ENCODE data around the gene MTG2. TPM values are rescaled to one million over a fixed set of nuclear protein-coding genes. Genes with fewer than 3 reads are reported as not detected.

MTG2 gene
- total RNA-seq, 1 experiment from 2014 or later: 27.9 TPM

DNA sequence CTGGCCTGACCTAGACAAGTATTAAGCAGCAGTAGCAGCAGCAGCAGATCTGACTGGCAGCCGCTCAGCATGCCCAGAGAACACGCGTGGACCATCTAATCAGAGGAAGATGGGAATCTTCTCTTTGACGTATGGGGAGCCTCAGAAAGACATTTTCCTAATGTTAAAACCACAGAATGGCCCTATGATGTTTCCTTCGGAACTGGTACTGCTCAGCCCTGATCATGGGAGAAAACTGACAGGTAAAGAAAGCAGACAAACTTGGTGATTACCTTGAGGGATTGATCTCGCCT lies 45.8 kb upstream of the MTG2 start (continued):
- TF ChIP-seq, protein P1, sequence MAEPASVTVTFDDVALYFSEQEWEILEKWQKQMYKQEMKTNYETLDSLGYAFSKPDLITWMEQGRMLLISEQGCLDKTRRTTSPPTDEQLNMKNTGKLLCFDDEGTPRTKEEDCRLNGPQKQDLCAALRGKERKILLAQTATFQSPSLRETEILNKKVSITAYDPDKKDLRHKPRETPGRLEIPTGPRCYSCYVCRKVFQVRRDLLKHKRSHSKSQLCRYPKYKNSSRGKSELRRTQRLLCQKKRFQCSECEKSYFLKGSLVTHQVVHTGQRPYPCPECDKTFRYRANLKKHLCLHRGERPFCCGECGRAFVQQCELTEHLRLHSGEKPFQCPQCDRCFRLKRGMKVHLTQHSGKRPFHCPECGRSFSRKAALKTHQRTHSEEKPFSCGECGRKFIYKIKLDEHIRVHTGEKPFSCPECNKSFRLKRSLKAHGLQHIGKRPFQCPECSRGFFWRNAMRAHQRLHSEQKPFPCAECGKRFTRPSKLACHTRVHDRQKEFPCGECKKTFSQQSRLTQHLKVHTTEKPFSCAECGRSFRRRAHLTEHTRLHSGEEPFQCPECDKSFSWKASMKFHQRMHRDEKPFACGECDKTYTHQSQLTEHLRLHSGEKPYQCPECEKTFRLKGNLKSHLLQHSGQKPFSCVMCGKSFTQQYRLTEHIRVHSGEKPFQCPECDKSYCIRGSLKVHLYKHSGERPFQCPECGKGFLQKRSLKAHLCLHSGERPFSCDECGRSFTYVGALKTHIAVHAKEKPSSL (CRISPR knock-in tag; conservative IDR thresholded peaks at IDR 0.05): no peak

DNA sequence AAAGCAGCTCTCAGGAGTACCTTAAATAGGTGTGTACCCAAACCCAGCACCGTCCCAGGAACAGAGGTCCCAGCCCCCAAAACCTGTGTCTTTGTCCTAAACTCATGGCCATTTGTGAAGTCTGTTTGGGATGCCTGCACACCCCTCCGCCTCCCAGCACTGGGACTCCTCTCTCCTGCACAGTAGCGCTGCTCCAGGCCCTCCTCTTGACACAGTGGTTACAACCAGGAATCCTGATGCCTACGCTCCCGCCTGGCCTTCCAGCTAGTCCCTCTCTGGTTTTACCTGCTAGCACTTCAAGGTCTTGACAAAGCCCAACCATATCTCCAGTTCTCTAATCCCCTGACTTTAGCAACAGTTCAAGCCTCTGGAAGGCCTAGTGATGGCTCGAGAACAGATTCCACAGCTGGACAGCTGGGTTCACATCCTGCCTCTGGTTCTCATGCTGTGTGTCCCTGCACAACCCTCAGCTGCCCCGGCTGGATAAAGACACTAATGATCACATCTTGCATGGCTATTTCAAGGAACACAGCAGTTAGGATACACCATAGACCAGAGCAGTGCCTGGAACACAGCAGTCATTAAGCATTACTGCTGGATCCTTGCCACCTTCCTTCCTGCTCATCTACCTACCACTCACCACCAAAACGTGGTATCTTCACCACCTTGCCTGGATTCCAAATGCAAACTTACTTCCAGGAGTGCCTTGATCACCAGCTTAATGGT lies 45.2 kb upstream of the MTG2 start:
- DNase-seq (ENCODE audit: low spot score): no peak
- ChIA-PET CTCF (interaction anchor here (0.8 kb wide), 1 partner anchor 12 kb away, joined by 3 read pairs; no protein-coding TSS in a partner anchor), POLR2A (no interaction called here)
- H3K9me3 Mint-ChIP-seq: no peaks in the 10 kb centered on the region
- peaks cover 13% of the 10 kb centered on the region for H3K4me1 Mint-ChIP-seq
- ATAC-seq: no peak
- no peaks in the 10 kb centered on the region for H3K27me3 Mint-ChIP-seq (ENCODE audit: low read depth)
- H3K27ac Mint-ChIP-seq: peak overlapping the region; percentile 85; the same call in 1 of the 2 replicates
- no peak overlapping the region for H3K4me3 Mint-ChIP-seq
- H3K36me3 Mint-ChIP-seq: peaks cover 70% of the 10 kb centered on the region
- TF ChIP-seq, protein P2, sequence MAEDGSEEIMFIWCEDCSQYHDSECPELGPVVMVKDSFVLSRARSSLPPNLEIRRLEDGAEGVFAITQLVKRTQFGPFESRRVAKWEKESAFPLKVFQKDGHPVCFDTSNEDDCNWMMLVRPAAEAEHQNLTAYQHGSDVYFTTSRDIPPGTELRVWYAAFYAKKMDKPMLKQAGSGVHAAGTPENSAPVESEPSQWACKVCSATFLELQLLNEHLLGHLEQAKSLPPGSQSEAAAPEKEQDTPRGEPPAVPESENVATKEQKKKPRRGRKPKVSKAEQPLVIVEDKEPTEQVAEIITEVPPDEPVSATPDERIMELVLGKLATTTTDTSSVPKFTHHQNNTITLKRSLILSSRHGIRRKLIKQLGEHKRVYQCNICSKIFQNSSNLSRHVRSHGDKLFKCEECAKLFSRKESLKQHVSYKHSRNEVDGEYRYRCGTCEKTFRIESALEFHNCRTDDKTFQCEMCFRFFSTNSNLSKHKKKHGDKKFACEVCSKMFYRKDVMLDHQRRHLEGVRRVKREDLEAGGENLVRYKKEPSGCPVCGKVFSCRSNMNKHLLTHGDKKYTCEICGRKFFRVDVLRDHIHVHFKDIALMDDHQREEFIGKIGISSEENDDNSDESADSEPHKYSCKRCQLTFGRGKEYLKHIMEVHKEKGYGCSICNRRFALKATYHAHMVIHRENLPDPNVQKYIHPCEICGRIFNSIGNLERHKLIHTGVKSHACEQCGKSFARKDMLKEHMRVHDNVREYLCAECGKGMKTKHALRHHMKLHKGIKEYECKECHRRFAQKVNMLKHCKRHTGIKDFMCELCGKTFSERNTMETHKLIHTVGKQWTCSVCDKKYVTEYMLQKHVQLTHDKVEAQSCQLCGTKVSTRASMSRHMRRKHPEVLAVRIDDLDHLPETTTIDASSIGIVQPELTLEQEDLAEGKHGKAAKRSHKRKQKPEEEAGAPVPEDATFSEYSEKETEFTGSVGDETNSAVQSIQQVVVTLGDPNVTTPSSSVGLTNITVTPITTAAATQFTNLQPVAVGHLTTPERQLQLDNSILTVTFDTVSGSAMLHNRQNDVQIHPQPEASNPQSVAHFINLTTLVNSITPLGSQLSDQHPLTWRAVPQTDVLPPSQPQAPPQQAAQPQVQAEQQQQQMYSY (CRISPR knock-in tag; IDR thresholded peaks at IDR 0.05): no peak
- no peak for TF ChIP-seq IRF2 (CRISPR knock-in tag; IDR thresholded peaks at IDR 0.05; ENCODE audit: borderline replicate concordance, low read depth)
- TF ChIP-seq, protein P3, sequence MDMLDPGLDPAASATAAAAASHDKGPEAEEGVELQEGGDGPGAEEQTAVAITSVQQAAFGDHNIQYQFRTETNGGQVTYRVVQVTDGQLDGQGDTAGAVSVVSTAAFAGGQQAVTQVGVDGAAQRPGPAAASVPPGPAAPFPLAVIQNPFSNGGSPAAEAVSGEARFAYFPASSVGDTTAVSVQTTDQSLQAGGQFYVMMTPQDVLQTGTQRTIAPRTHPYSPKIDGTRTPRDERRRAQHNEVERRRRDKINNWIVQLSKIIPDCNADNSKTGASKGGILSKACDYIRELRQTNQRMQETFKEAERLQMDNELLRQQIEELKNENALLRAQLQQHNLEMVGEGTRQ (CRISPR knock-in tag; IDR thresholded peaks at IDR 0.05): no peak
- no peak for TF ChIP-seq ZNF671 (CRISPR knock-in tag; IDR thresholded peaks at IDR 0.05)
- TF ChIP-seq FOXJ3 (CRISPR knock-in tag; IDR thresholded peaks at IDR 0.05; ENCODE audit: borderline replicate concordance): no peak
- TF ChIP-seq, protein P4, sequence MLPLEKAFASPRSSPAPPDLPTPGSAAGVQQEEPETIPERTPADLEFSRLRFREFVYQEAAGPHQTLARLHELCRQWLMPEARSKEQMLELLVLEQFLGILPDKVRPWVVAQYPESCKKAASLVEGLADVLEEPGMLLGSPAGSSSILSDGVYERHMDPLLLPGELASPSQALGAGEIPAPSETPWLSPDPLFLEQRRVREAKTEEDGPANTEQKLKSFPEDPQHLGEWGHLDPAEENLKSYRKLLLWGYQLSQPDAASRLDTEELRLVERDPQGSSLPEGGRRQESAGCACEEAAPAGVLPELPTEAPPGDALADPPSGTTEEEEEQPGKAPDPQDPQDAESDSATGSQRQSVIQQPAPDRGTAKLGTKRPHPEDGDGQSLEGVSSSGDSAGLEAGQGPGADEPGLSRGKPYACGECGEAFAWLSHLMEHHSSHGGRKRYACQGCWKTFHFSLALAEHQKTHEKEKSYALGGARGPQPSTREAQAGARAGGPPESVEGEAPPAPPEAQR (CRISPR knock-in tag; IDR thresholded peaks at IDR 0.05): no peak
- TF ChIP-seq NFE2L1 (CRISPR knock-in tag; IDR thresholded peaks at IDR 0.05): no peak
- no peak for TF ChIP-seq ZNF219 (CRISPR knock-in tag; IDR thresholded peaks at IDR 0.05; ENCODE audit: borderline replicate concordance)
- TF ChIP-seq EMX1 (CRISPR knock-in tag; IDR thresholded peaks at IDR 0.05): no peak
- TF ChIP-seq, protein P5, sequence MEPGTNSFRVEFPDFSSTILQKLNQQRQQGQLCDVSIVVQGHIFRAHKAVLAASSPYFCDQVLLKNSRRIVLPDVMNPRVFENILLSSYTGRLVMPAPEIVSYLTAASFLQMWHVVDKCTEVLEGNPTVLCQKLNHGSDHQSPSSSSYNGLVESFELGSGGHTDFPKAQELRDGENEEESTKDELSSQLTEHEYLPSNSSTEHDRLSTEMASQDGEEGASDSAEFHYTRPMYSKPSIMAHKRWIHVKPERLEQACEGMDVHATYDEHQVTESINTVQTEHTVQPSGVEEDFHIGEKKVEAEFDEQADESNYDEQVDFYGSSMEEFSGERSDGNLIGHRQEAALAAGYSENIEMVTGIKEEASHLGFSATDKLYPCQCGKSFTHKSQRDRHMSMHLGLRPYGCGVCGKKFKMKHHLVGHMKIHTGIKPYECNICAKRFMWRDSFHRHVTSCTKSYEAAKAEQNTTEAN (CRISPR knock-in tag; IDR thresholded peaks at IDR 0.05): no peak

DNA sequence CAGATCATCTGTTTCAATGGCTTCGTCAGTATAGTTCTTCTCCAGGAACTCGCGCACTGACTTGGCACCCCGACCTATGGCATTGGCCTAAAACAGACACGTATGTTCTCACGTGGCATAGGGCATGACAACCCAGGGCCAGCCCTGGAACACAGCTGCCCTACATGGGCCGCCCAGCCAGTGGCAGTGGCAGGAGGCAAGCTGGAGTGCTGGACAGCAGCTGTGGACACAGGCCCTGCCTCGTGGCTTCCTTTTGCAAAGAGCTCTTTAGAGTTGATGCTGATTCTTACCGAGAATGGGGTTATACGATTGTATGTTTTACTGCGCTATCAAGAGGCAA lies 44.7 kb upstream of the MTG2 start:
- Mint-ChIP-seq H3K36me3 (peaks cover 68% of the 10 kb centered on the region), H3K27me3 (ENCODE audit: low read depth) (no peaks in the 10 kb centered on the region), H3K9me3 (no peaks in the 10 kb centered on the region), H3K27ac (peak overlapping the region; percentile 85; the same call in 1 of the 2 replicates), H3K4me1 (peaks cover 13% of the 10 kb centered on the region), H3K4me3 (no peak overlapping the region)
- ATAC-seq: no peak
- CTCF ChIA-PET: interaction anchor here (0.7 to 0.8 kb wide), 2 partner anchors 10 to 11 kb away, joined by 3 to 4 read pairs; no protein-coding TSS in a partner anchor
- POLR2A ChIA-PET: no interaction called here
- no peak for DNase-seq (ENCODE audit: low spot score)
- TF ChIP-seq CREB1 (CRISPR knock-in tag; IDR thresholded peaks at IDR 0.05): no peak
- TF ChIP-seq, protein P6, sequence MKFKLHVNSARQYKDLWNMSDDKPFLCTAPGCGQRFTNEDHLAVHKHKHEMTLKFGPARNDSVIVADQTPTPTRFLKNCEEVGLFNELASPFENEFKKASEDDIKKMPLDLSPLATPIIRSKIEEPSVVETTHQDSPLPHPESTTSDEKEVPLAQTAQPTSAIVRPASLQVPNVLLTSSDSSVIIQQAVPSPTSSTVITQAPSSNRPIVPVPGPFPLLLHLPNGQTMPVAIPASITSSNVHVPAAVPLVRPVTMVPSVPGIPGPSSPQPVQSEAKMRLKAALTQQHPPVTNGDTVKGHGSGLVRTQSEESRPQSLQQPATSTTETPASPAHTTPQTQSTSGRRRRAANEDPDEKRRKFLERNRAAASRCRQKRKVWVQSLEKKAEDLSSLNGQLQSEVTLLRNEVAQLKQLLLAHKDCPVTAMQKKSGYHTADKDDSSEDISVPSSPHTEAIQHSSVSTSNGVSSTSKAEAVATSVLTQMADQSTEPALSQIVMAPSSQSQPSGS (CRISPR knock-in tag; IDR thresholded peaks at IDR 0.05; ENCODE audit: borderline replicate concordance, low read depth): no peak
- no peak for TF ChIP-seq NFATC4 (CRISPR knock-in tag; IDR thresholded peaks at IDR 0.05)
- TF ChIP-seq, protein P7, sequence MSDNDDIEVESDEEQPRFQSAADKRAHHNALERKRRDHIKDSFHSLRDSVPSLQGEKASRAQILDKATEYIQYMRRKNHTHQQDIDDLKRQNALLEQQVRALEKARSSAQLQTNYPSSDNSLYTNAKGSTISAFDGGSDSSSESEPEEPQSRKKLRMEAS (CRISPR knock-in tag; IDR thresholded peaks at IDR 0.05): no peak
- TF ChIP-seq ZNF671 (CRISPR knock-in tag; IDR thresholded peaks at IDR 0.05): no peak
- no peak for TF ChIP-seq ZNF121 (CRISPR knock-in tag; IDR thresholded peaks at IDR 0.05)
- TF ChIP-seq, protein P8, sequence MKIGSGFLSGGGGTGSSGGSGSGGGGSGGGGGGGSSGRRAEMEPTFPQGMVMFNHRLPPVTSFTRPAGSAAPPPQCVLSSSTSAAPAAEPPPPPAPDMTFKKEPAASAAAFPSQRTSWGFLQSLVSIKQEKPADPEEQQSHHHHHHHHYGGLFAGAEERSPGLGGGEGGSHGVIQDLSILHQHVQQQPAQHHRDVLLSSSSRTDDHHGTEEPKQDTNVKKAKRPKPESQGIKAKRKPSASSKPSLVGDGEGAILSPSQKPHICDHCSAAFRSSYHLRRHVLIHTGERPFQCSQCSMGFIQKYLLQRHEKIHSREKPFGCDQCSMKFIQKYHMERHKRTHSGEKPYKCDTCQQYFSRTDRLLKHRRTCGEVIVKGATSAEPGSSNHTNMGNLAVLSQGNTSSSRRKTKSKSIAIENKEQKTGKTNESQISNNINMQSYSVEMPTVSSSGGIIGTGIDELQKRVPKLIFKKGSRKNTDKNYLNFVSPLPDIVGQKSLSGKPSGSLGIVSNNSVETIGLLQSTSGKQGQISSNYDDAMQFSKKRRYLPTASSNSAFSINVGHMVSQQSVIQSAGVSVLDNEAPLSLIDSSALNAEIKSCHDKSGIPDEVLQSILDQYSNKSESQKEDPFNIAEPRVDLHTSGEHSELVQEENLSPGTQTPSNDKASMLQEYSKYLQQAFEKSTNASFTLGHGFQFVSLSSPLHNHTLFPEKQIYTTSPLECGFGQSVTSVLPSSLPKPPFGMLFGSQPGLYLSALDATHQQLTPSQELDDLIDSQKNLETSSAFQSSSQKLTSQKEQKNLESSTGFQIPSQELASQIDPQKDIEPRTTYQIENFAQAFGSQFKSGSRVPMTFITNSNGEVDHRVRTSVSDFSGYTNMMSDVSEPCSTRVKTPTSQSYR (CRISPR knock-in tag; IDR thresholded peaks at IDR 0.05): no peak
- no peak for TF ChIP-seq ESRRA (CRISPR knock-in tag; IDR thresholded peaks at IDR 0.05; ENCODE audit: borderline replicate concordance)

Measured in WTC11 (cell line).